K562 (cell line): ENCODE results near the gene BCR. TPM values are rescaled to one million over a fixed set of nuclear protein-coding genes. Genes with fewer than 3 reads are reported as not detected.

Experiments
- ATAC-seq: fragments of 200-7000 bp; cut with Tn5 transposase; 3 replicates; pipeline ENCODE4 v1.9.1; 2020; ENCODE audit warnings: moderate library complexity
- BruUV-seq: library from RNA; stranded (reverse); fragments of 400-500 nt; replicated peaks from 2 replicates; lab custom pipeline; 2021; lab: Mats Ljungman, UMichigan
- CTCF ChIA-PET: fragments of 300-600 bp; formaldehyde crosslinking; extraction: SDS; loops from one replicate; lab custom pipeline; 2021; ENCODE audit warnings: low intra/inter-chr PET ratio; lab: Yijun Ruan, JAX
- POLR2A ChIA-PET: fragments of 300-600, 350-650 bp; sonication (Branson Sonifier 250); formaldehyde crosslinking; extraction: SDS; loops from one replicate; lab custom pipeline; 2021; ENCODE audit warnings: antibody characterized with exemption, inconsistent platforms; lab: Yijun Ruan, JAX
- DNase-seq, 4 experiments: peaks; one replicate each; pipeline versions ENCODE4 v3.0.0 to v3.0.0-alpha.2; 2011 to 2018; ENCODE audit warnings: low spot score in 3 of 4, mixed read lengths in 3 of 4; ENCODE audit errors: extremely low read depth in 1 of 4
- FAIRE-seq: peaks from 2 replicates; lab custom pipeline; 2011; peaks lifted over from hg19 to GRCh38; lab: Jason Lieb, UNC
- H2AFZ ChIP-seq: 2 replicates; pipeline ENCODE4 v1.6.0; 2011; ENCODE audit warnings: low read depth, low read length, control low read depth, inconsistent platforms
- H3K27ac ChIP-seq: fragments of 200-600 bp; 3 replicates; pipeline ENCODE4 v1.8.0; 2011; ENCODE audit warnings: low read depth, mild to moderate bottlenecking, control low read depth, inconsistent platforms, low read length, moderate library complexity, mixed read lengths; ENCODE audit errors: extremely low read depth
- H3K27me3 ChIP-seq, 2 experiments: fragments of 300-600 bp in 1 of 2; 2 replicates in 1 of 2; 3 replicates in 1 of 2; pipeline versions ENCODE4 v1.6.0 to v1.8.0; 2011; ENCODE audit warnings: inconsistent platforms in 2 of 2, low read length in 2 of 2, mild to moderate bottlenecking in 1 of 2, mixed read lengths in 1 of 2, moderate library complexity in 1 of 2; ENCODE audit not compliant: control insufficient read depth in 2 of 2, insufficient read depth in 2 of 2
- H3K36me3 ChIP-seq: fragments of 300-600 bp; 3 replicates; pipeline ENCODE4 v1.8.0; 2011; ENCODE audit warnings: mild to moderate bottlenecking, low read length, inconsistent platforms; ENCODE audit not compliant: control insufficient read depth, insufficient read depth
- H3K4me1 ChIP-seq, 2 experiments: fragments of 200-600 bp in 1 of 2; replicated peaks in 1 of 2; 2 replicates in 1 of 2; 3 replicates in 1 of 2; pipeline versions ENCODE4 v1.5.1 to v1.8.0; 2011; ENCODE audit warnings: inconsistent platforms in 2 of 2, low read length in 2 of 2, mild to moderate bottlenecking in 1 of 2, mixed read lengths in 1 of 2, moderate library complexity in 1 of 2; ENCODE audit not compliant: control insufficient read depth in 2 of 2, insufficient read depth in 2 of 2
- H3K4me2 ChIP-seq: 2 replicates; pipeline ENCODE4 v1.6.1; 2011; ENCODE audit warnings: low read length, control low read depth, inconsistent platforms, mixed read lengths; ENCODE audit not compliant: insufficient read depth
- H3K4me3 ChIP-seq: fragments of 200-600 bp; sonication (generic), shearing (Covaris generic); 2 replicates; pipeline ENCODE4 v1.5.1; 2016; ENCODE audit warnings: control low read depth, inconsistent platforms
- H3K79me2 ChIP-seq: fragments of 200-600 bp; 3 replicates; pipeline ENCODE4 v1.8.0; 2011; ENCODE audit warnings: low read length, inconsistent platforms; ENCODE audit not compliant: control insufficient read depth, insufficient read depth
- H3K9ac ChIP-seq, 2 experiments: 2 replicates each; pipeline versions ENCODE4 v1.6.0 to v1.6.1; 2011; ENCODE audit warnings: low read depth in 2 of 2, low read length in 2 of 2, control low read depth in 1 of 2, inconsistent platforms in 1 of 2, mild to moderate bottlenecking in 1 of 2, mixed read lengths in 1 of 2; ENCODE audit not compliant: insufficient read depth in 1 of 2
- H3K9me1 ChIP-seq: one replicate; pipeline ENCODE4 v1.6.0; 2011; ENCODE audit warnings: inconsistent platforms, mild to moderate bottlenecking, low read length, moderate library complexity; ENCODE audit not compliant: control insufficient read depth, insufficient read depth
- H3K9me3 ChIP-seq: replicated peaks from 2 replicates; pipeline ENCODE4 v1.5.1; 2011; ENCODE audit warnings: low read depth, low read length, inconsistent platforms; ENCODE audit not compliant: control insufficient read depth, insufficient read depth
- H4K20me1 ChIP-seq: replicated peaks from 2 replicates; pipeline ENCODE4 v1.6.1; 2011; ENCODE audit warnings: low read length, inconsistent platforms, mixed read lengths; ENCODE audit not compliant: control insufficient read depth, insufficient read depth
- CBFA2T2 ChIP-seq: fragments of 450-650 bp; conservative IDR thresholded peaks from 2 replicates; pipeline ENCODE4 v1.6.1; 2017; ENCODE audit warnings: mild to moderate bottlenecking
- CEBPG ChIP-seq, 3 experiments: fragments of 200-800 bp in 1 of 3; sonication (Bioruptor generic) in 1 of 3; sonication (generic) in 1 of 3; formaldehyde crosslinking in 1 of 3; IDR thresholded peaks in 2 of 3; conservative IDR thresholded peaks in 1 of 3; 2 replicates each; pipeline versions ENCODE4 v1.6.1 to v1.8.0; 2016 to 2022; ENCODE audit warnings: missing compliant biosample characterization in 2 of 3, missing genetic modification characterization in 2 of 3, mild to moderate bottlenecking in 1 of 3, missing genetic modification reagents in 1 of 3
- GATA2 ChIP-seq: sonication (generic); formaldehyde crosslinking; IDR thresholded peaks from 2 replicates; pipeline ENCODE4 v1.4.0; 2020; ENCODE audit warnings: mild to moderate bottlenecking, missing genetic modification reagents
- HCFC1 ChIP-seq: IDR thresholded peaks from 2 replicates; pipeline ENCODE4 v1.6.1; 2012; ENCODE audit warnings: low read depth, low read length, improper control_type of control experiment
- HEY1 ChIP-seq: fragments of 250-450 bp; sonication (Bioruptor Pico); IDR thresholded peaks from 2 replicates; pipeline ENCODE4 v1.5.0; 2020; ENCODE audit warnings: mild to moderate bottlenecking, moderate library complexity, borderline replicate concordance
- POLR2B ChIP-seq: fragments of 450-650 bp; IDR thresholded peaks from 2 replicates; pipeline ENCODE4 v1.6.1; 2018; ENCODE audit warnings: low read depth; ENCODE audit not compliant: partially characterized antibody
- SIN3B ChIP-seq: fragments of 450-650 bp; IDR thresholded peaks from 2 replicates; pipeline ENCODE4 v1.6.1; 2017; ENCODE audit warnings: low read depth, mild to moderate bottlenecking, moderate library complexity
- STAT6 ChIP-seq: sonication (generic); formaldehyde crosslinking; IDR thresholded peaks from 2 replicates; pipeline ENCODE4 v1.8.1; 2023; ENCODE audit warnings: mild to moderate bottlenecking, missing genetic modification reagents
- TEAD4 ChIP-seq, 2 experiments: sonication (generic) in 1 of 2; formaldehyde crosslinking in 1 of 2; IDR thresholded peaks; 2 replicates each; pipeline versions ENCODE4 v1.6.1 to v1.8.0; 2012 to 2022; ENCODE audit warnings: borderline replicate concordance in 1 of 2, inconsistent platforms in 1 of 2, low read length in 1 of 2, mild to moderate bottlenecking in 1 of 2, missing genetic modification reagents in 1 of 2
- TSC22D4 ChIP-seq: fragments of 450-650 bp; IDR thresholded peaks from 2 replicates; pipeline ENCODE4 v1.6.1; 2016; ENCODE audit warnings: missing genetic modification characterization, missing biosample characterization, control low read depth
- ZFP30 ChIP-seq: fragments of 250-450 bp; sonication (Bioruptor Pico); IDR thresholded peaks from 2 replicates; pipeline ENCODE4 v1.8.0; 2022; ENCODE audit warnings: moderate library complexity, mild to moderate bottlenecking, inconsistent platforms, borderline replicate concordance
- WGBS: fragments of 100-300 bp; shearing (Covaris generic); methylation state at CpG from one replicate; pipeline ENCODE4 v1.1.6; 2016; ENCODE audit warnings: low coverage, mixed read lengths; ENCODE audit not compliant: insufficient coverage; ENCODE audit errors: missing lambda C conversion rate; 5-methylcytosine and 5-hydroxymethylcytosine counted together
- in situ Hi-C: fragments of 300-500 bp; cut with MboI; formaldehyde crosslinking; loops from 4 replicates; pipeline ENCODE4 v1.15.0; 2018; ENCODE audit warnings: inconsistent platforms, mixed read lengths
- intact Hi-C: fragments of 100-400 bp; cut with micrococcal nuclease; formaldehyde crosslinking; loops from 2 replicates; pipeline ENCODE4 v1.14.2; 2022
- polyA plus RNA-seq, 8 experiments: library from polyadenylated mRNA; depleted of rRNA in 4 of 8; stranded (reverse) in 5 of 8; unstranded in 3 of 8; fragments of >200 nt; fragmentation: Nextera tagmentation in 2 of 8; fragmentation: Illumina TruSeq in 1 of 8; extraction: Ambion mirVana in 2 of 8; extraction: Trizol in 1 of 8; gene quantifications; 2 replicates each; pipeline versions ENCODE4 v1.2.1 to v1.2.3, GENCODE V29; 2011 to 2014; ENCODE audit warnings: inconsistent platforms in 1 of 8, missing spikeins in 1 of 8
- total RNA-seq, 7 experiments: library from RNA; depleted of rRNA in 6 of 7; stranded (reverse); fragments of >200 nt in 6 of 7; fragmentation: Illumina TruSeq in 2 of 7; extraction: Trizol in 2 of 7; gene quantifications; 2 replicates each; pipeline versions ENCODE4 v1.2.1 to v1.2.3, GENCODE V29; 2011 to 2021; ENCODE audit warnings: low replicate concordance in 1 of 7

The BCR gene
- total and polyA plus RNA-seq, 9 of the 15 experiments (the other 6 are each of a cell fraction or from before 2014, with no cell fraction given): 0.41 to 150 (median 45.6) TPM

DNA sequence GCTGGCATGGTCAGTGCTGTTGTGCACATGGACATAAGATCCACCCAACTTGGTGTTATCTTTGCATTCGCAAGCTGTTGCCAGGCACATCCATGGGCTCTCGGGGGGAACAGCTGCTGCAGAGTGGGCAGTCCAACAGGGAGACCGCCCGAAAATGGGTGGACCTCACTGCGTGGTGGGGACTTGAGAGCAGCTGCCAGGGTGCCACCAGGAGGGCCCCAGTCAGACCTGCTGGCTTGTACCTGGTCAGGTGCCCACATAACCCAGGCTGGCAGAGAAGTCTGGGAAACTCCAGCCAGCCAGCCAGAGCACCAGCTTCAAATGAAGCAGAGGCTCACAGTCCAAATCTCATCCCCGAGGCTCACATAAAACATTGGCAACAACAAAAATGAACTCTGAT is 120.2 kb downstream of the BCR start (continued):
- TF ChIP-seq STAT6: no peak
- no peak for TF ChIP-seq SIN3B
- TF ChIP-seq HCFC1: no peak
- TF ChIP-seq HEY1: no peak
- no peak for TF ChIP-seq CEBPG (CRISPR knock-in tag; IDR thresholded peaks at IDR 0.05)
- no peak for TF ChIP-seq CEBPG (tag; conservative IDR thresholded peaks at IDR 0.05 in 1 of 2, IDR thresholded peaks at IDR 0.05 in 1 of 2)

- Histone ChIP-seq H3K9ac (no peak overlapping the region), H3K4me2 (no peak overlapping the region), H3K9me1 (peaks cover 3% of the 10 kb centered on the region), H3K4me3 (no peak overlapping the region), H2AFZ (no peak overlapping the region), H4K20me1 (no peaks in the 10 kb centered on the region), H3K4me1 (peaks cover 0 to 5% of the 10 kb centered on the region in 2 experiments; a peak in 2 of 5 replicates), H3K36me3 (peaks cover 8% of the 10 kb centered on the region; the same call in 2 of the 3 replicates), H3K27me3 (no peaks in the 10 kb centered on the region), H3K79me2 (no peaks in the 10 kb centered on the region), H3K27ac (no peak overlapping the region), H3K9me3 (no peaks in the 10 kb centered on the region)
- BruUV-seq: no TSS peak
- no peak for FAIRE-seq
- intact Hi-C loops (no loop called here), in situ Hi-C loops (loop anchor here (10.0 to 25.0 kb wide), 2 partner anchors 83 to 561 kb away; partner anchors contain the start of gene SLC2A11)
- 63% methylated on average over 1 of the region's 7 CpGs for WGBS
- TF ChIP-seq TSC22D4 (no peak), TEAD4 (IDR thresholded peaks at IDR 0.05; ENCODE audit: low read length) (no peak), TEAD4 (CRISPR knock-in tag; IDR thresholded peaks at IDR 0.05; ENCODE audit: borderline replicate concordance) (no peak), ZFP30 (CRISPR knock-in tag) (no peak), CBFA2T2 (no peak), POLR2B (no peak), GATA2 (CRISPR knock-in tag) (no peak)
- POLR2A ChIA-PET: no interaction called here
- ATAC-seq: no peak
- DNase-seq: no peak
- CTCF ChIA-PET: no interaction called here
Observed at GRCh38 chr22:23301591-23301990, 121.3 kb downstream of the BCR start.
